Mesodermal cell (in vitro differentiated cells): Measurements from ENCODE around the gene TPM1.
A peak's percentile ranks its signal among the peaks of the same experiment; 100 is the strongest.

ENCODE experiments used
- H3K27ac ChIP-seq: 2 replicates; pipeline ENCODE4 v1.7.0; 2013; ENCODE audit warnings: mild to moderate bottlenecking, low read depth, low read length, moderate library complexity; ENCODE audit not compliant: severe bottlenecking
- H3K36me3 ChIP-seq: 2 replicates; pipeline ENCODE4 v1.7.1; 2013; ENCODE audit warnings: mild to moderate bottlenecking, low read length, moderate library complexity; ENCODE audit not compliant: control insufficient read depth, insufficient read depth
- H3K4me1 ChIP-seq: one replicate; pipeline ENCODE4 v1.7.1; 2013; ENCODE audit warnings: mild to moderate bottlenecking, low read length; ENCODE audit not compliant: insufficient read depth, control insufficient read depth, poor library complexity, severe bottlenecking
- H3K4me3 ChIP-seq: 2 replicates; pipeline ENCODE4 v1.7.0; 2013; ENCODE audit warnings: low read length, control low read depth, mild to moderate bottlenecking; ENCODE audit not compliant: insufficient read depth, poor library complexity, severe bottlenecking; ENCODE audit errors: extremely low read depth
- H3K9me3 ChIP-seq: 2 replicates; pipeline ENCODE4 v1.7.1; 2013; ENCODE audit warnings: mild to moderate bottlenecking, low read length, moderate library complexity; ENCODE audit not compliant: control insufficient read depth
- WGBS, 2 experiments: methylation state at CpG; one replicate each; pipeline ENCODE4 v1.1.5; 2013; ENCODE audit warnings: missing lambda C conversion rate in 2 of 2; ENCODE audit not compliant: insufficient coverage in 2 of 2; 5-methylcytosine and 5-hydroxymethylcytosine counted together

Gene TPM1

DNA sequence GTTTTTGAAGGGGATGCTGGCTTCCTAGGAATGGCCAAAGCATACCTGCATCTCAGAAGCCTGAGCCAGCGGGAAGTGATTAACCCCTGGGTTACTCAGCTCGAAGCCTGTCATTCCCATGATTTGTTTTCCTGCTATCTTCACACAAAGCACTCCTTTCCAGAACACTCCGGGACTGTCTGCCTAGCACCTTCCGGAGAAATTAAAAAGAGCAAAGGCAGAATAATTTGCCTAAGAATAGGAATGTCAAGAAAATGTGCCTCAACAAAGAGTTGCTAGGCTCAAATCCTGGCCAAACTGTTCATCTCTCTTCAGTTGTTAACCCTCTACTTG, 34.1 kb downstream of the TPM1 start:
- Histone ChIP-seq H3K4me1 (peaks cover 47% of the 10 kb centered on the region), H3K9me3 (no peaks in the 10 kb centered on the region), H3K36me3 (peaks cover 8% of the 10 kb centered on the region), H3K27ac (peak overlapping the region; percentile 17), H3K4me3 (no peak overlapping the region)
- WGBS, 2 experiments = 50% methylated on average over 2 of the region's 4 CpGs; no CpG with 5 or more reads in 1 of the 2 experiments

DNA sequence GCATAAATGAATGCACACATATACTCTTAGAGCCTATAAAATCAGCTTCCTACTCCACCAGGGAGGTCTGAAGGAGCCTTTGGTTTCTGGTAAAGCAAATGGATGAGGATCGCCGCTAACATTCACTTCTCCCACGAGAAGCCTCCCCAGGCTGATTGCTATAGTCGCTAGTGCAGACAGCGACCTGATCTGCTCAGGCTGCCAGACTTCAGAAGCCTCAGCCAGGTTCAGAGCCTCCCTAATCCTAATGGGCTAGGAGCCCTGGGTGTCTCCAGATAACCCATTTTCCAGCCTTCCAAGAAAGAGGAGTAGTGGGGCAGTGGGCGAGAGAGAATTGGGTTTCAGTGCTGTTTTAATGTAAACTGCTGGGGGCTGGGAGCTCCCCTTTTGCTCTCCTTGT, 35.4 kb downstream of the TPM1 start:
- 30 to 64% methylated on average over 3 to 5 of the region's 6 CpGs for WGBS, 2 experiments
- peaks cover 58% of the 10 kb centered on the region for H3K4me1 ChIP-seq
- H3K36me3 ChIP-seq = no peaks in the 10 kb centered on the region
- no peak overlapping the region for H3K4me3 ChIP-seq
- peak overlapping the region; percentile 16 for H3K27ac ChIP-seq
- no peaks in the 10 kb centered on the region for H3K9me3 ChIP-seq

DNA sequence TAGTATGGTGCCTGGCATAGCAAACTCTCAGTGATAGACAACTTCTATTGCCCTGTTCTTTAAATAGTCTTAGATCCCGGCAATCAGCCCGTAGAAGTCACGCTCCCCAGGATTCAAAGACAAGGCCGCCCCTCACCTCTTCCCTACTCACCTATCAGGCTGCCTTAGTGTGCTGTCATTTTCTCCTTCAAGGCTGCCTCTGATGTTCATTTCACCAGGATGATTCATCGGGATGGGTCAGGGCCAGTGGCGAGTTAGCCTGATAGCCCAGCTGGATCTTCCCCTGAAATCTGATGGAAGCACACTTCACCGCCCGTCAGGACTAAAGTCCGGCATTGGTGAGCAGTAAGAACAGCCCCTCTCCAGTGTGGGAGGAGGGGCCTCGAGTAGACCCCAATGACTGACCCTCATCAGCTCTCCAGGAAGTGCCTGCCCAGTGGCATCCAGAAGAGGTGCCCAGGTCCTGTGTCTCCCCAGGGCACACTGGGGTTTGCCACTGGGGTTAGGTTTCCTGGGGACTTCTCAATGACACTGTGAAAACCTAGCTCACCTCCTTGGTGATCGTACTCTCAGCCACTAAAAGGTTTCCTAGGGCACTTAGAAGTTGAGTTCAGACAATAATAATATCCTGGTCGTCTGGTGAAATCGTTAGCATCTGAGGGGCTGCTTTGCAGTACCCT, 37.5 kb downstream of the TPM1 start:
- no peak overlapping the region for H3K4me3 ChIP-seq
- no peak overlapping the region for H3K27ac ChIP-seq
- peaks cover 62% of the 10 kb centered on the region for H3K4me1 ChIP-seq
- 87 to 88% methylated on average over 13 of the region's 13 CpGs for WGBS, 2 experiments
- H3K36me3 ChIP-seq = no peaks in the 10 kb centered on the region
- H3K9me3 ChIP-seq = no peaks in the 10 kb centered on the region

DNA sequence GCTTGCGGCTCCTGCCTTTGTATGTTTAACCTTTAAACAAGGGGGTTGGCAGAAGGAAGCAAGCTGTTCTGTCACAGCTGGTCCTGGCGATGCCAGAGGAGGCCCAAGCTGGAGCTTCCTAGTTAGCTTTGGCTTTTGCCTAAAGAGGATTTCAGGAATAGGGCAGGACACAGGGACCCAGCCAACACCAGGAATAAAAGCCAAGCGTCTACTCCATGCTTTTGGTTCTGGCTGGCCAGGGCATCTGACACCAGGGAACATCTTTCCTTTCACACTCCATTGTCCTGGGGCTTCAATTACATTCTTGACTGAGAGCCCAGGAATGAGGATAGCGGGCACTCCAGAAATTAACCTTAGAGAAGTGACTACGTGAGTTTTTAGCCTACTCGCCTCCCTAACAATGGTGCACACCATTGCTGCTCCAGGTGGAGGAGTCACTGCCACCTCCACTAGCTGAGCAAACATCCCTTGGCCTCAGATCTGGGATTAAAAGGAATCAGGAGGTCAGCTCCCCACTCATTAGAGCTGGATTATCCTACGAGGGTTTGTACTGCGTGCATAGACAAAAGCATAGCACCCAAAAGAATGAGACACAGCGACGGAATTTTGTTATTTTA, 38.2 kb downstream of the TPM1 start:
- no peak overlapping the region for H3K27ac ChIP-seq
- H3K4me1 ChIP-seq = peaks cover 60% of the 10 kb centered on the region
- no peaks in the 10 kb centered on the region for H3K36me3 ChIP-seq
- 93 to 96% methylated on average over 2 to 9 of the region's 10 CpGs for WGBS, 2 experiments
- H3K4me3 ChIP-seq = no peak overlapping the region
- no peaks in the 10 kb centered on the region for H3K9me3 ChIP-seq

DNA sequence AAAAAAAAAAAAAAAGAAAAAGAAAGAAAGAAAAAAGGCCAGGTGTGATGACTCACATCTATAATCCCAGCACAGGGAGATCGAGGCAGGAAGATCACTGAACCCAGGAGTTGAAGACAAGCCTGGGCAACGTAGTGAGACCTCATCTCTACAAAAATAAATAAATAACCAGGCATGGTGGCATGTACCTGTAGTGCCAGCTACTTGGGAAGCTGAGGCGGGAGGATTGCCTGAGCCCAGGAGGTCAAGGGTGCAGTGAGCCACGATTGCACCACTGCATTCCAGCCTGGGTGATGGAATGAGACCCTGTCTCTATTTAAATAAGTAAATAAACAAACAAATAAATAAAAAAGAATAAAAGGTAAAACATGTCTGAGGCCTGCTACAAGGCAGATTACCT, 39.8 kb downstream of the TPM1 start:
- Histone ChIP-seq H3K9me3 (no peaks in the 10 kb centered on the region), H3K4me3 (no peak overlapping the region), H3K36me3 (no peaks in the 10 kb centered on the region), H3K27ac (no peak overlapping the region), H3K4me1 (peaks cover 51% of the 10 kb centered on the region)
- WGBS, 2 experiments = 74 to 100% methylated on average over 1 to 2 of the region's 4 CpGs

DNA sequence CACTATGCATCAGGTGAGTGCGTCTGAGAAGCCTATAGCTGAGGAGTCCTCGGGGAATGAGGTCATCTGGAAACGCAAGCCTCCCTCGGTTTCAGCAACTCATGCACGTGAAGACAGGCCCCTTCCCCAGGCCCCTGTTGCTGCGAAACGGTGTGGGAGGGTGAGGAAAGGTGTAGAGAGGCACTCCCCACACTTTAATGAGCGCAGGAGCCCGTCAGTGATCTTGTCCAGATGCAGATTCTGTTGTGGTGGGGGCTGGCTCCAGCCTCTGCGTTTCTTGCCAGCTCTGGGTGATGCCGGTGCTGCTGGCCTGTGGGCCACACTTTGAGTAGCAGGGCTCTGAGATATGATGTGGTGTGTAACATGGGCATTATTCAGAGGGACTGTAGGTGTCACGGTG, 40.5 kb downstream of the TPM1 start:
- H3K27ac ChIP-seq = no peak overlapping the region
- no peak overlapping the region for H3K4me3 ChIP-seq
- H3K4me1 ChIP-seq = peaks cover 45% of the 10 kb centered on the region
- H3K36me3 ChIP-seq = no peaks in the 10 kb centered on the region
- no peaks in the 10 kb centered on the region for H3K9me3 ChIP-seq
- WGBS, 2 experiments = 63 to 72% methylated on average over 7 to 10 of the region's 12 CpGs

DNA sequence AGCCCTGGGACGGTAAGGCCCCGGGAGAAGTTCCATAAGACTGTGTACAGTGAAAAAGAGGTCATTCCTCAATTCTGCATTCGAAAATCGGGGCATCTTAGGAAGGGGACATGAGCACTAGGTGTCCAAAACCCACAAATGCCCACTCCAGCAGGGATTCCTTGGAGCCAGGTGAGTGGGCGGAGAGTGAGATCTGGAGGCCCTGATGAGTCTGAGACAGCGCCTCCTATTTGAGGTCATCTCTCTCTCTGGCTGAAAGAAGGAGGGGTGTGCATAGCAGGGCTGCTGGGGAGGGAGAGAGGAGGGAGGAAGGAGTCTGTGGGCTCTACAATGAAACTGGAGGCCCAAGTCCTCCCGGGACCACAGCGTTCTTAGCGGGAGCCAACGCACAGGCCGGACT, 41.0 kb downstream of the TPM1 start:
- Histone ChIP-seq H3K27ac (no peak overlapping the region), H3K4me3 (no peak overlapping the region), H3K4me1 (peaks cover 44% of the 10 kb centered on the region), H3K36me3 (no peaks in the 10 kb centered on the region), H3K9me3 (no peaks in the 10 kb centered on the region)
- WGBS, 2 experiments = 92 to 93% methylated on average over 9 to 11 of the region's 11 CpGs

DNA sequence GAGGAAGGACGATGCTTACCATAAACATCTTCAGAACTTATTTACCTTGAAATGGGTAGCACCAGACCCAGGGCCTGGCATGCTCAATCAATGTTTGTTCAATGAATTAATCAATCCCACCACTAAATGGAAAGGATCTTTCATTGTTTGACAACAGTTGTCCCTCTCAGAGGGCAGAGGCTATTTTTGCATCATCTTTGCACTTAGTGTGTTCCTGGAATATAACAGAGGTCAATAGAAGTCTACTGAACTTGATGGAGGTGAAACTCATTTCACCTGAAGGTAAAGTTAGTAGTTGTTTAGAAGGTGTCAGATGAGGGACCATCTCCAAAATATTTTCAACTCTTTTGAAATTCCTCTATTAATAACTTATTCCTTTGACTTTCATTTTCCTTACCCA, 42.3 kb downstream of the TPM1 start:
- no peaks in the 10 kb centered on the region for H3K36me3 ChIP-seq
- no peaks in the 10 kb centered on the region for H3K9me3 ChIP-seq
- H3K4me1 ChIP-seq = peaks cover 44% of the 10 kb centered on the region
- whole genome bisulfite sequencing, 2 experiments = 100% methylated on average over 1 of the region's 1 CpG; no CpG with 5 or more reads in 1 of the 2 experiments
- H3K27ac ChIP-seq = no peak overlapping the region
- H3K4me3 ChIP-seq = no peak overlapping the region

DNA sequence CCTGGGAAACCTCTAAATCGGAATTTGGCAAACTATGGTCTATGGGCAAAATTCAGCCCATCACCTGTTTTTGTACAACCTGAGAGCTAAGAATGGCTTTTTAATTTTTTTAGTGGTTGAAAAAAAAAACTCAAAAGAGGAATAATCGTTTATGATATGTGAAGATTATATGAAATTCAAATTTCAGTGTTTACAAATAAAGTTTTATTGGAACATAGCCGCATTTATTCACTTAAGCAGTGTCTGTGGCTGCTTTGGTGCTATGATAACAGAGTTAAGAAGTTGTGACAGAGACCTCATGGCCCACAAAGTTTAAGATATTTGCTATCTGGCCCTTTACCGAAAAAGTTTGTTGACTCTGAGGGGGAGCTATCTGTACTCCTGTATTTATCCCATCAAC, 42.7 kb downstream of the TPM1 start:
- 93 to 100% methylated on average over 2 to 3 of the region's 4 CpGs for WGBS, 2 experiments
- Histone ChIP-seq H3K4me3 (no peak overlapping the region), H3K4me1 (peaks cover 43% of the 10 kb centered on the region), H3K27ac (no peak overlapping the region), H3K36me3 (no peaks in the 10 kb centered on the region), H3K9me3 (no peaks in the 10 kb centered on the region)

DNA sequence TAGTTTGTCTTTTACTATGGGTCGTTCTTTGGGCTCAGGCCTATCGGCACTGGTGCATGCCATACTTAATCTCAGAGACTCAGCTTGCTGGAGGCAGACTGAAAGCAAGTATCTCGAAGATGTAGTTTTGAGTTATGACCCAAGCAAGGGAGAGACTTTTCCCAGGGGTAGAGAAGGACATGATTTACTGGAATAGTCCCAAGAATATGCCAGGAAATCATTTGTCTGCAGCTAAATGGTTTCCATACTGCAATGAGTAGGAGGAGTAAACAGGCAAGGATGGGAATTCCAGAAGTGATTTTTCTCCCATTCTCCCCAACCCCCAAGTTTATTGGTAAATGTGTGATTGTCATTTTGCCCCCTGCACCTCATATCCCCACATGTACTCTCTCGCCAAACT, 43.7 kb downstream of the TPM1 start:
- Histone ChIP-seq H3K9me3 (no peaks in the 10 kb centered on the region), H3K4me1 (peaks cover 42% of the 10 kb centered on the region), H3K36me3 (no peaks in the 10 kb centered on the region), H3K4me3 (no peak overlapping the region), H3K27ac (no peak overlapping the region)
- WGBS, 2 experiments = 94 to 96% methylated on average over 3 of the region's 4 CpGs

DNA sequence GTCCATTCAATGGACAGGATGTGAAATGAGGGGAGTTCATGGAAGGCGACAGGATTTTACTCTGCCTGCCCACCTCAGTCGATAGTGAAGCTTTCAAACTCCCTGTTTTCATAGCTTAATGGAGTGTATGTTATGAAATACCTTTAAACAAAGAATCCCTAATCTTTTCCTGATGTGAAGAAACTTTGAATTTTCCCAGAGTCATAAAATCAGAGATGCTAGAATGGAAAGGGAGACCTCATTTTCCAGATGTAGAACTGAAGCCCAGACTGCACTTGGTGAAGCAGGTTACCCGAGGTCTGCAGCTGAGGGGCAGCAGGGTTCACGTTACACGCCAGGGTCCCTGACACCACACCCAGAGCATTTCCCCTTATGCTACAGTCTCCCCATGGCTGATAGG, 44.4 kb downstream of the TPM1 start:
- Histone ChIP-seq H3K4me3 (no peak overlapping the region), H3K36me3 (no peaks in the 10 kb centered on the region), H3K27ac (no peak overlapping the region), H3K4me1 (peaks cover 41% of the 10 kb centered on the region), H3K9me3 (no peaks in the 10 kb centered on the region)
- no CpG with 5 or more reads among the region's 5 CpGs for whole genome bisulfite sequencing, 2 experiments
